GM21390 (cell line): ENCODE data around the gene PLPP4.

Source experiments
- ATAC-seq: cut with Tn5 transposase; IDR thresholded peaks from one replicate; pipeline ENCODE4 v1.9.1; 2021; ENCODE audit not compliant: unreplicated experiment

PLPP4 gene

DNA sequence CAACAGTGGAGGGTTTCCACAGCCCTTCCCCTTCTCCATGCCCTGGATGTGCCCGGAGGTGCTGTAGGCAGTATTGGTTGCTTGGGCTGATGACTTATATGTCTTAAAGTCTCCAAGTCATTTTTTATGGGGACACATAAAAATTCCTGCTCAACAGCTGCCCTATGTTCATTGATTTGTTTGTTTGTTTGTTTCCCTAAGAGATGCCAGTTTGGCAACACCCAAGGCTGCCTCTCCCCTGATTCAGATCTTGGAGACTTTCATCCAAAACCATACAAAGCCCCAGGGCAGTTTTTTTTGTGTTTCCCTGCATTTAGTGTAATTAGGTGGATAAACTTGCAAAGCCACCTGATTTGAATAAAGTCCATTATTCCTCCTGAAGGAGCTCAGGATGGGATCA is 115.3 kb downstream of the PLPP4 start:
- no peak for ATAC-seq

DNA sequence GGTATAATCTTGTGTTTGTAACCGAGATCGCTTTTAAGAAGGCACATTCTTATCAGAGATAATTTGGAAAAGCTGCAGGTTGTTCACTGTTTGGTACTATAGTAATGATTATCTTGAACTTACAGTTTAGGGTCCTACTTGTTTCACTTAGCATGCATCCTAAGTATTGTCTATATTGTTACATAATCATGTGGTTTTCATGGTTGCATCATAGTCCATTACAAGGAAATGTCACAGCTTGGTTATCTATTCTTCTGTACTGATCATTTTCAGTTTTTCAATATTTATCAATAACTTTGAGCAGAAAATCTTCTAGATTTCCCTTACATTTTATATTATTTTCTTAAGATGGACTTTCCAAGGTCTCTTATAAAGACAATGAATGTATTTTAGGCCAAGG is 116.3 kb downstream of the PLPP4 start:
- ATAC-seq = no peak

DNA sequence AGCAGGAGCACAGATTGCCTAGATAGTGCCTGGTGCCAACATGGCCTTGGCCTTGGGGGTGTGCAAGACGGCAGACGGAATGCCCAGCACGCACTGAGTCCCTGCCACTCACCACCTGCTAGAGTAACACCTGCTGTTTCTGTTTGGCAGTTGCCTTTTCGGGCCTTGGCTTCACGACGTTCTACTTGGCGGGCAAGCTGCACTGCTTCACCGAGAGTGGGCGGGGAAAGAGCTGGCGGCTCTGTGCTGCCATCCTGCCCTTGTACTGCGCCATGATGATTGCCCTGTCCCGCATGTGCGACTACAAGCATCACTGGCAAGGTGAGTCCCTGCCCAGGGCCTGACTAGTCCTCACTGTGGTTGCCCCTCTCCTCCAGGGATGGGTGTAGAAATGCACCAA is 118.0 kb downstream of the PLPP4 start:
- ATAC-seq = no peak

DNA sequence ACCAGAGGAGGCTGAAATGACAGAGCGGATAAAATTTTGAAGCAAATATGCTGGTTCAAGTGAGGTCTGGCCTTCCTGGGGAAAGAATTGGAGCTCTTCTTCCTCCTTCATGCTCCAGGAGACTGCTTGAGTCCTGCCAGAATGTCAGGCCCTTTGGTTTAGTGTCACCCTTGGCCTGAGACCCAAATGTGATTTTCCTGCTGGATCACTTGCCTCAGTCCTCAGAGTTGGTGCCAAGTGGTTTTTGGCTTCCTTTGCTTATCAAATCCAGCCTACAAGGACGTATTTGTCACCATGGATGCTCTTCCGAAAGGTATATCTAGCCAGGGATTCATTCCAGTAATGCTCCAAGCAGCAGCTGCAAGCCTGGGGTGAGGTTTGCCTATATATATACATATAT is 118.4 kb downstream of the PLPP4 start:
- no peak for ATAC-seq

DNA sequence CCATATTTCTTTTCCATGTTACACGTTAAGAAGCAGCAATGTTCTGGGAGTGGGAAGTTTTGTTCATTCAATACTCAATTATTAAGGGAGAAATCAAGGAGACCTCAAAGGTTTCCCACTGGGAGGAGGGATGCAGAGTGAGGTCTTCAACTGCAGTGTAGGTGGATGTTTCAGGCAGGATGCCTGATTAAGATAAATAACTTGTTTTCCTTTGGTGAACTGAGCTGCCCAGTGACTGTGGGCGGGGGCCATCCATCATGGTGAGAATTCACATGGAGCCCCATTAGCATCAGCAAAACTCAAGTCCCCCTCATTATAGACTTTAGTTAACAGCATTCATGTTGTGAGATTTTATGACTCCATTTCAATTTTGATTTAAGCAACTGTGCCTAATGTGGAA is 121.1 kb downstream of the PLPP4 start:
- no peak for ATAC-seq

DNA sequence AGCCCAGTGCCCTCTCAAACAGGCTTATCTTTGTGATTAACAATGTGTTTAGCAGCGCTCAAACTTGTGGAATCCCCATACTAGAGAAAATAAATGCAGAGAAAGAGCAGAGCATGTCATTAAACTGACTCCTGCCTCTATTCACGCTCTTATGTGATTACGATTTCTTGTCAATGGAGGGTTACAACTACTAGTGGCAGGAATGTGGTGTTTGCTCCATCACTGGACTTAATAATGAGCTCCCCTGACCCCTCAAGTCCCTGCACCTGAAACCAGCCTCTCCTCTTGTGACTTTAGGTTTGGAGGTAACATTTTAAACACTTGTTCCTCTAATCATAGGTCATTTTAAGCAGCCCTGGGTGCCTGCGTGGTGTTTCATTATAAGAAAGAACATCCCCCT is 121.9 kb downstream of the PLPP4 start:
- no peak for ATAC-seq

DNA sequence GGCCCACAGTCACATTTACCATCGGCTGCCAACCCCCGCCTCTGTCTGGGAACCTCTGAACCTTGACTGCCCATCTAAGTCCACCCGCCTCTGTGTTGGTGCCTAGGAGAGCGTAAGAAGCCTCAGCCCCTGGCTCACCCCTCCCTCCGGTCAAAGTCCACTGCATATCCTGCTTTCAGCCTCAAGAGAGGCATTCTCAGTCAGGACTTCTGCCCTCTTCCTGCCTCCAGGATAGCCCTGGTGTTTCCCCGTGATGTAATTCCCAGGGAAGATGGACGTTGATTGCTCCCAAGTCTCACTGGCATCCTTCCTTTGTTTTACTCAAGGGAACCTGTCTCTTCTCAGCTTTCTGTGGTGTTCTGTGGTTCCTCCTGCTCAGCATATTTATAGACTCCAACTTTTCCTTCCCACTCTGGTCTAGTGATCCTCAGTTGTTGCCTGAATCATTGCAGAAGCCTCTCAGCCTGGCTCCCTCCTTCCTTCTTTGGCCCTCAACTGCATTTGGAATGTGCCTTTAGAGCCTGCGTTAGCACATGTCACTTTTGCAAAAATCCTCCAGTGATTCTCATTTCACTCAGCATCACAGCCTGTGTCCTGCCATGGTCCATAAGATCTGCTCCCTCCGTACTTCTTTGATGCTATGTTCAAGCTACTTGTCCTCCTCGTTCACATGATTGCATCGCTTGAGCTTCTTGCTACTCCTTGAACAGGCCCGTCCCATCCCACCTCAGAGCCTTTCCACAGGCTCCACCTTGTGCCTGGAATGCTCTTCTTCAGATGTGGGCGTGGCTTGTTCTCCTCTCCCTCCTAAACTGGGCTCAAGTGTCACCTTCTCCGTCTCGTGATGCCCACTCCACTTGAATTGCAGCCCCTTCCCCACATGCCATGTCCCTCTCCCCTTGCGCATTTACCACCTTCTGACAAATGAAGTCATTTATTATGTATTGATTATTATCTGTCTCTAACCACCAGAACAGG is 124.2 kb downstream of the PLPP4 start:
- no peak for ATAC-seq

DNA sequence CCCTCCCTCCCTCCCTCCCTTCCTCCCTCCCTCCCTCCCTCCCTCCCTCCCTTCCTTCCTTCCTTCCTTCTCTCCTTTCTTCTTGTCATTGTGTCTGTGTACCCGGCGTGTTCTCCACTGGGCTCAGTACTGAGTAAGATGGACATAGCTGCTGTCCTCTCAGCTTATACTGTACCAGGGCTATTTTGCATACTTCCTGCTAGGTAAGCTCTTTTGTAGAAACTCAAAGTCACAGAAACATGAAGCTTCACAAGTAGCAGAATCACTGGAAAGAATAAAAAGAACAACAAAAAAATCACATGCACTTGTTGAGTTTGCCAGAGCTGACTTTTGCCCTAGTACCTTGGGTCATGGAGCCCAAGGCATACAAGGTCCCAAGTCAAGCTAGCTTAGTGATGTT is 125.7 kb downstream of the PLPP4 start:
- no peak for ATAC-seq

DNA sequence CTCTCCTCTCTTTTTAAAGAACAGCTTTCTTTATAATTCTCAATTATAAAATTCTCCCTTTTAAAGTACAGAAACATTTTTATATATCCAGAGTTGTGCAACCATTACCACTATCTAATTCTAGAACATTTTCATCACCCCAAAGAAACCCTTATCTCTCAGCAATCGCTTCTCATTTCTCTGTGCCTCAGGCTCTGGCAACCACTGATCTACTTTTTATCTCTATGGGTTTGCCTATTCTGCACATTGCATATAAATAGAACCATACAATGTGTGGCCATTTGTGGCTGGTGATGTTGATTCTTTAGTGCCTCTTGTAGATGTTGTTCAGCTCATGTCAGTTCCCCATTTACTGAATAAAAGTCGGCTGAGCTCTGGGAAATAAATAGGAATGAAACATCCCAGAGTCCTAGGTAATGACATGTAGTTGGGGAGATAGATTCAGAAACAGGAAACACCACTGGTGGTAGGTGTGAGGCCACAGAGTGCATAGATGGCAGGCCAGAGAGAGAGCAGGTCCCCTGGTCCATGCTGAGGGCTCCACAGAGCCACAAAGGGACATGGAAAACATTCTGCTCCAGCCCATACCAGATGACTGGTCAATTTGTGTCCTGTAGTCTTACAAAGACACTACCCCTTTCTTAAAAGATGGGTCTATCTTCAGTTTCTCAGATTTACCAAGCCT is 126.5 kb downstream of the PLPP4 start:
- no peak for ATAC-seq

DNA sequence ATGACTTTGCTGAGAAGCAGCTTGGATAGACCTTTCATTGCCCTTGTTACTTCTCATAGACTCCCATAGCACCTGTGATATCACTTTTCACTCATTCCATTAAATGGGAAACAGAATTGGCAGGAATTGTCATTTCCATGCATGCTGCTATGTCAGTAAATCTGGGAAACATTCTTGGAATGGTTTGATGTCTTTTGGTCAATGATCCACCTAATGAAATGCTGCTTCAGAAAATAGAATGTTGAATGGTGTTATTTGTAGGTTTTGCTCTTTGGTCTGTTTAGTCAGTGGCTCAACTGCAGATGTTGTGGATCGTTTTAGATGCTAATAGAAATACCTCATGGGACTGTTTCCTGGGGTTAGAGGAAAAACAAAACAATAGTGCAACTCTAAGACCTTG is 127.8 kb downstream of the PLPP4 start:
- no peak for ATAC-seq

DNA sequence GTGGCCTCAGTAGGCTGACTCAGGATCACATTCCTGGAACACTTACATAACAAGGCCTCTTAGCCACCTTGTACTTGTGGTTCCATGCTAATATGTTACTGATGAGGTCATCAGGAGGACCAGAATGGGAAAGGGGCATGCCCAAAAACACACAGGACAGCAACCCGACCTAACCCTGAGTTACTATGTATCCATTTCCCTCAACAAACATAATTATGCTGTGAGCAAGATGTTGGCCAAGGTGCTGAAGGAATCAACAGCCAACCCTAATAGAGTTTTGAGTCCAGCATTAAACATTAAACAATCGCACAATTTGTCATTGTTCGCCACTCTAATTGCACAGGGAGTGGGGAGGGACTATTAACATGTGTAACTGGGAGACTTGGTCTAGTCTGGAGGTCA is 129.4 kb downstream of the PLPP4 start:
- no peak for ATAC-seq

DNA sequence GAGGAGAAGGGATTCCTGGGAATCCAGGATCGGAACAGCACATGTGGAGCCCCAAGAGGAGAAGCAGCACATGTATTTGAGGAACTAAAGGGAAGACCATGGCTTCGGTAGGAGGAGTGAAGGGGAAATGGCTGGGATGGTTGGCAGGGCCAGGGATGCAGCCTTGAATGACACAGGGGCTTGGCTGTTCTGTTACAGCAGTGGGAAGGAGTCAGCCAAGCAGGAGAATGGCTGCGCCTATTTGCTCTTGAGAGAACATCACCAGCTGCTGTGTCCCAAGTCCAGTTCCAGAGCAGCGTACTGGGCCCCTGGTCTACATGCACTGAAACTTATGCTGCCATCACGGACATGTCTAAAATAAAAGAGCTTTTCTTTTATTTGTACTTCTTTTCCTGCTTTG is 130.0 kb downstream of the PLPP4 start:
- no peak for ATAC-seq

DNA sequence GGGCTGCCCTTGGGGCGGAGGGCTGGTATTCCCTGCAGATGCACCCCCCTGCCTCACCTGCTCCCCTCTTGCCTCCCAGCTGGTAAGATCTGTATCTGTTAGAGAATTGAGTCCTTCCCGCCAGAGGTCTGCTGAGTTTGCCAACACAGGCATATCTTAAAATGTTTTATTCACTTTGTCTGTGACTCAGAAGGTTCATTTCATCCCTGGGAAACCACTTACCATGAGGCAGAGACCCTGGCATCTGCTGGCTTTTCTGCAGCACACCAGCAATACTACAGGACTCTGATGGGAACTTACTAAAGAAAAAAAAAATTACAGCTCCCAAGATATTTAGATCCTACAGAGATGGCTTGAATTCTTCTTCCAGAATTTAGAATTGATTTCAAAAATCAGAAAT is 131.3 kb downstream of the PLPP4 start:
- no peak for ATAC-seq

DNA sequence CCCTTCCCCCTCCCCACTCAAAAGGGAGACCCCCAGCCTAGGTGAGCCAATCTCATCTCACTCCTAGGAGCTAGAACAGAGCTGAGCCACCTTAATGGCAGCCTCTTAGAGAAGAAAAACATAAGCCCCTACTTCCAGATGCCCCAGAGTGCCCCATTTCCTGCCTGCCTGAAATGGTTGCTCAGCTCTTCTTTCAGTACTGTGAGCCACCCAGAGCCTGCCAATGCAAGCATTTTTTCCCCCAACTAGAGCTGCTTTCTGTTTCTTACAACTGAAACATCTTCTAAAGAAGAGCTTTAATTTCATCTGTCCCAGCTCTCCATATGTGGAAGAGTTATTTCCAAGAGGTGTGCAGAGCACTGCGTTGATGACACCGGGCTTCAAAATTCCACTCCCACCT is 136.7 kb downstream of the PLPP4 start:
- no peak for ATAC-seq

DNA sequence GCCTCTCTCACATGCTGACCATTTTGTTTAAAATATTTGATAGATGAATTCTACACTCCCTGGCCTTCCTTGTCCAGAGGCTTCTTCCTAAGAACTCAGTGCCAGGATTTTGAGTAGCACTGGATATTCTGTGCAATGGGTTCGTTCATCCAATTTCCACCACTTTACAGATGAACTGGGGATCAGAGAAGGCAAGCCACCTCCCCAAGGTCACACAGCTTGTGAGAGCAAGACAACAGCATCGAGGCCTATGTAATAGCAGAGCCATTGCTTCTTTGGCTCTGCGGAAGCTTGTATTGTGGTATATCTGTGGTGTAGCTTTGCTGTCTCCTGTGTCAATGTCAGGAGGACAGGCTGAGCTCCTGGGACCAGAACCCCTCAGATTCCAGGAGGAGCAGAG is 140.9 kb downstream of the PLPP4 start:
- ATAC-seq = no peak

DNA sequence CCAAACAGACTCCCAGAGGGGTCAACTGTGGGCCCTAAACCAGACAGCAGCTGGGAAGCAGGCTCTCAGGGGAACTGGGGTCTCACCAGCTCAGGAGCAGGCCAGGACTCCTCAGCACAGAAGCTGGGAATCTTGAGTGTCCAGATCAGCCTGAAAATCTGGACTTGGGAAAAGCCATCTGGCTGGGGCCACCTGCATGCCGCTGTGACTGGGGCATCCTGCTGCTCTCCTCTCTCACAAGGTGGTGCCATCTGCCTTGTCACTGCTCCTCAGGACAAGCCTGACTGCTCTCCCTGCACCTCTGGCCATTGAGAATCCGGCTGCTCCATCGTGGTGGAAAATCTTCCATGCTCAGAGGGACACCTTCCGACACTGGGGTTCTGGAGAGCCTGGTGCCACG is 141.4 kb downstream of the PLPP4 start:
- ATAC-seq = no peak

DNA sequence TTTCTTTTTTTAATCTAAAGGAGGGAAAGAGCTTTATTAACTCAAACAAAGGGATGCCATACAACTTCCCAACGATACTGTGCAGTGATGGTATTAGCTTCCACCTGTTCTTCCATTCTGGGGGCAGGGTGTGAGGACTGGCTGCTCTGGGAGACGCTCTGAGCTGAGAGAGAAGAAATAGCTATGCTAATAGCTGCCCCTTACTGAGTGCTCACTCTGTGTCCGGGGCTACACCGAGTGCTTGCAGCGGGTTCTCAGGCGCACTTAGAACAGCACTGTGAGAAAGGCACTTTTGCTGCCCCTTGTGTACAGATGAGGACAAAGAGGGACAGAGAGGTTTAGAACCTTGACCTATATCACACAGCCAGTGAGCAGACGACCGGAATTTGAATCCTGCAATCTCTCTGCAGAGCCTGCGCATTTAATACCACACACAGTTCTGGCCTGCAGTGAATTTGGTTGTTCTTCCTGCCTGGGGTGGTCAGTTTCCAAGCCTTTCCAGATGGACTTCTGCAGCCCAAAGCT is 142.2 kb downstream of the PLPP4 start:
- ATAC-seq = no peak

DNA sequence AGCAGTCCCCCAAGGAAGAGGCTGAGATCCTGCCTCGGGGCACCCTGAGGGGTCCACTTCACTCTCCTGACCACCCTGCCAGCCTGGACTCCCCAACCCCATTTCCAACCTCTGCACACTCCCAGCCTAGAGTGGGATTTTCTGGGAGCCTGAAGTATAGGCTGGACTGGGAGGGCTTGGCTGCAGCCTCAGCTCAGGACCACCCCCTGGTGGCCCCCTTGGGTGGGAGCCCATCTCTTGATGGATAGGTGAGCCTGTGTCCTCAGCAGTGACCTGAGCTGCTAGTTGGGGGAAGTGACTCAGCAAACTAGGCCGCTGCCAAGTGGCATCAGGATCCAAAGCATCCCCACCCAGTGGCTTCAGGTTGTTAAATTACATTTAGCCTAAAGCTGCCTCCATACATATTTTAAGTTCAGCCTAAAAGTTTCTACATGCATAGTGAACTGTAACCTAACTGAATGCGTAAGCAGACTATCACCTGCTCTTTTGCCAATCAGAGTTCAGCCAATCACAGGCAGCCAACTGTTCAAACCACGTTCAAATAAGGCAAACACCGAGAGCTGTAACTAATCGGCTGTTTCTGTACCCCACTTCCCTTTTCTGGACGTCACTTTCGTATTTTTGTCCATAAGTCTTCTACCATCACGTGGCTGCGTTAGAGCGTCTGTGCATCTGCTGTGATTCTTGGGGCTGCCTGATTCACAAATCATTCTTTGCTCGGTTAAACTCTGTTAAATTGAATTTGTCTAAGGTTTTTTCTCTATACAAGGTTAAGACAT is 144.0 kb downstream of the PLPP4 start:
- peak; percentile 34 for ATAC-seq

DNA sequence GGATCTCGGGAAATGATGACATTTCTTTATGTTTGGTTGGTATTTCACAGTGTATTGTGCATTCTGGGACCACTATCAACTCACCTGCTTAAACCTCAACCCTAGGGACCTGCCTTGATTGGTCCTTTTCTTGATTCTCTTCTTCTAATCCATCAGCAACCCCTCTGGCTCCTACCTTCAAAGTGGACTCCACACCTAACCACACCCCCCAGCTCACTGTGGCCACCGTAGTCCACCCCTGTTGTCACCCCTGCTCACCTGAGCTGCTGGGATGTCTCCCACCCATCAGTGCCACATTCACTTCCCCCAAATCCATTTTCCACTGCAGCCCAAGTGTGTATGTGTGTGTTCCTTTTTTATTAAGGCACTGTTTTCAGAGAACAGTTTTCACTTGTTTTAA is 145.0 kb downstream of the PLPP4 start:
- no peak for ATAC-seq

DNA sequence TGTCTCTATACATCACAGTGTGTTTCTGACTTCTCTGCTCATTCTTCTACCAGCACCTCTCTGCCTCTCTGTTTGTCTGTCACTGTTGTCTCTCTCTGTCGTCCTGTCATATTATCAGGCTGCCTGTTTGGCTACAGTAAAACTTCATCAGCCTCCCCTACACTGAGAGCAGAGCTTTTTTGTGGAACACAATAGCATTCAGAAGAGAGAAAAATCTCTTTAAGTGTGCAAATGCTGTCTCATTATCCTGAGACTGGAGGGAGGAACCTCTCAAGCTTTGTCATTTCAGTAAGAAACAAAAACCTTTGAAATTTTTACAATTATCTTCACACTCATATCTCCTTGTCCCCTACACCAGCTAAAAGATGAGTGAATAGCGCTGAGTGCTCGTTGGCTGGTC is 148.4 kb downstream of the PLPP4 start:
- ATAC-seq = no peak

DNA sequence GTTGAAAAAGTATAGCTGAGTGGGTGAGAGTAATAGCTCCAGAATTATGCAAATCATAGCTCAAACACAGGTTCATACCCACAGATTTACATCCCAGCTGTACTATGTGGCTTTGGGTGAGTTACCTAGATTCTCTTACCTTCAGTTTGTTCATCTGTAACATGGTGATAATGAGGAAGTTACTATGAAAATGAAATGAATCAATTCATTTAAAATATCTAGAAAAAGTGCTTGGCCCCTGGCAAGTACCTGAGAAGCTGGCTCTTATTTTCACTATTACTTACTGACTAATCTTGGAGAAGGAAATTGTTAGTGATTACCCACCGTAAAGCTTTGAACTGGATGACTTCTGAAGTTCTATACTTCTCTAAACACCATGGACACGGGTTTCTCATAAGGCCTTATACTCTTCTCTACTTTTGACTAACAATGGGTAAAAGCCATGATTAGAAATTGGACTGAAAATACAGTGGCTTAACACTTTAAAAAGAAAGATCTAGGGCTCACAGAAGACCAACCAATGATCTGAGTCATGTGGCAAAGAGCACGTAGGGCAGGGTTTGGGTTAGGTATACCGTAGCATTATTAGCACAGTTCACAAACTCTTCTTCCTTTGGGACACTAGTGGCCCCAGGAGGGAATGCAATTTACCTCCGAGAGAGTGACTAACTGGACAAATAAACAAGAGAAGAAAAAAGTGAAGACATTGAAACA is 149.2 kb downstream of the PLPP4 start:
- peak; percentile 67 for ATAC-seq
